ENCODE data around the gene ADM.

The ADM gene

DNA sequence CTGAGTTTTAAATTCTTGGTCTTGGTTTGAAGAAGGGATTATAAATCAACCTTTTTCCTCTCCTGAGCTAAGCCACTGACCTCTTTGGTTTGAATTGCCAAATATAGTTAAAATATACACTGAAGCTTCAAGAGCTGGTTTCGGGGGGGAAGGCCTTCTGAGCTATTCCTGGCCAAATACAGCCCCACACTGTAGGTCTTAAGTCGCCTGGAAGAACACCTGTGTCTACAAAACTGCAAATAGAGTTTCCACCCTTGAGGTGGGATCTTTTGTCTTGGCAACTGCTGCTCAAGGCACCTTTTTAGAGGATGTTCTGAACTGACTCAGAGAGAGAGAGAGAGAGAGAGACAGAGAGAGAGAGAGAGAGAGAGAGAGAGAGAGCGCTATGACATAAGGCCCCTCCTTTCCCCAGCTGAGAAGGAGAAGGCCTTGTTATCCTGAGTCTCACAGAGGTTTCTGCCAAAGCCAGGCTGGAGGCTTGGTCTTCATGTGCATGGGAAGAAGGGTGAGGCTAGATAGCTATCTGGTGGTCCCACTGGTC is 5.5 kb downstream of the ADM start:
- DNase-seq, result no peak

DNA sequence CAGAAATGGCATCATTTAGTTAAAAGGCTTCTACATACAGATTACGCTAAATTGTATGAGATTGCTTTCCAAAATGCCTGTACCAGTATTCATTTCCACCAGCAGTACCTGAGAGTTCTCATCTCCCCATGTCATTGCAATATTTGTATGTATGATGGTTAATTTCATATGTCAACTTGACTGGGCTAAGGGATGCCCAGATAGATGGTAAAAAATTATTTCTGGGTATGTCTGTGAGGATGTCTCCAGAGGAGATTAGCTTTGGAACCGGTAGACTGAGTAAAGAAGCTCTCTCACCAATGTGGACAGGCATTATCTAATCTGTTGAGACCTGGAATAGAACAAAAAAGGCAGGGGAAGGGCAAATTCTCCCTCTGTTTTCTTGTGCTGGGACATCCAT is 6.9 kb downstream of the ADM start:
- DNase-seq, result no peak

DNA sequence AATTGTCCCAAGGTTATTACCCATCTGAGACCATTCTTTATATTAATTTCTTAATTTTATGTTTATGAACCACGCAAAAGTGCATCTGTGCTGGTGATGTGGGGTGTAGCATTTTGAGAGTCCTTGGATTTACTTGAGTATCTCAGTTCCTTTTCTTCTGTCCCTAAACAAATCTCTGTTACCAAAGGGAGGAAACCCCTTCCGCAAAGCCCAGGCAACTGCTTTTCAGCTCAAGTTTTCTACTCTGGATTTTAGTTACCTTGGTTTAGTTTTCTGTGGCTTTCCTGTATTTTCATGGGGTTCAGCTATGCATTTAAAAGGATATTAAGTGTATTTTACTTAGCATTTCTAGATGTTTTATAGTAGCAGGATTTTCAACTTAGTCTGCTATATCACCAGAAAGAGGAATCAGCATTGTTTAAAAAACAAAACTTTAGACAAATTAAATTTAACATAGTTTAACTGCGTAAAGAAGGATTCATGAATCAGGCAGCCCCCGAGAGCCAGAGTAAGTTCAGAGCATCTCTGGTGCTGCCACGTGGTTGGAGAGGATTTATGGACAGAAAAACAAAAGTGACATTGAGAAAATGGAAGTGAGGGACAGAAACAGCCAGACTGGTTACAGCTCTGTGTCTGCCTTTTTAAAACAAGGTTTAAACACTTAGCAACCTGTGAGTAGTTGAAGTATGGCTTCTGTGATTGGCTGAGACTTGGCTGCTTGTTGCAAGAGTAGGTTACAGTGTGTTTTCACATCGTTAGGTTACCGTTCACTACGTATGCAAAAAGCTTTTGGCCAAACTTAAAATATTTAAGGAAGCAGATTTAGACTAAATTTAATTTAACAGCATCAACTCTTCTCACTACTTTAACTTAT is 9.6 kb downstream of the ADM start:
- DNase-seq, result no peak

- DNase-seq, result no peak
Measured at GRCh38 chr11:10315083-10315482, 10.2 kb downstream of the ADM start.

DNA sequence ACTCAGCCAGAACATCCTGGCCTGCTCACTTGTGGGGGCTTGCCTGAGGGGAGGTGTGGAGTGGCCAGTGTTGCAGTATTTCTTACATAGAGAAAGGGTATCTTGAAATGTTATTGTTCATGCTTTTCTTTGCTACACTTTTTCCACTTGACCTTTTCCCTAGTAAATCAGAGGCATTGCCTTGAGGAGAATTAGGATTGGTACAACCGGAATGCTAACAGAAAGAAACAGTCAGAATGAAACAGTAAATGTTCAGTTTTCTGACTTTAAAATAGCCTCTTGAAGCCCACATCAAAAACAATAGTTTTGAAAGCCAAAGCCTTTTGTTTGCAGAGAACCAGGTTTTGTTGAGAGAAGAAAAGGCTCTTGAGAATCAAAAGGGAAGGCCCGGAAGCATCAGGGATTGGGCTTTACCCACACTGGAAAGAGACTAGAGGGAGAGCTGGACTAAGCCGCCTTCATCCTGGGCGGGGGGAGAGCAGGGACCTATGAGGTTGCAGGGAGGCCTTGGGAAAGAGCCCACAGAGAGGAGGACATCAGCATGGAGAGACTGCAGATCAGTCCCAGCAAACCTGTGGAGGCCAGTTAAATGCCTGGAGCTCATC is 12.4 kb downstream of the ADM start:
- no peak for DNase-seq

DNA sequence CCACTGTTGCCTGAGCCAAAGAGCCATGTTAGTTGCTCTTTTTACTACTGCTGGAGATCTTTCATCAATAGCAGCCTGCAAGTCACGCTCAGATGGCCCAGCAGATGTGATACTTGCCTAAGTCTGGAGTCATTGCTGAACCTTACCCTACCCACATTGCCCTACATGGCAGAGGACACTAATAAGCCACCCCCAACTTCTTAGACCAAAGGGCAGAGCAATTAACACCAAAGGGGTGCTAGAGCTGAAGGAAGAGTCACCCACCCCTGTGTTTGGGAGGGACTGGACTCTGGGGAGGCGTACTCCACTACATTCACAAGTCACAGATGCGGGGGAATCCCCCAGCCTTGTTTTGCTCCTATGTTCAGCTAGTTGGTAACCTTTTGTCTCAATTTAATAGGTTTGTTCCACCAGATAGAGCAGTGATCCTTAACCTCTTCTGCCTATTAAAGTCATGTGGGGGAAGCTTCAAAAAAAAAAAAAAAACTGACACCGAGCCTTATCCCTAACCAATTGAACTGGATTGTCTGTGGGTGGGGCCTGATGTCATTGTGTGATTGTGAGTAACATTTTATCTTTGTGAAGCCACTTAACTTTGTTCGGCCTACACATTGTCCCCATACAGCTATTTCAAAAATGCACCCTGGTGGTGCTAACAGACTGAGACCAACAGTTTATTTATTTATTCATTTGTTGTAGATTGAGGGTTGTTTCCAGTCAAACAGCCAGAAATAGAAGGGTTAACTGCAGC is 13.1 kb downstream of the ADM start:
- no peak for DNase-seq

DNA sequence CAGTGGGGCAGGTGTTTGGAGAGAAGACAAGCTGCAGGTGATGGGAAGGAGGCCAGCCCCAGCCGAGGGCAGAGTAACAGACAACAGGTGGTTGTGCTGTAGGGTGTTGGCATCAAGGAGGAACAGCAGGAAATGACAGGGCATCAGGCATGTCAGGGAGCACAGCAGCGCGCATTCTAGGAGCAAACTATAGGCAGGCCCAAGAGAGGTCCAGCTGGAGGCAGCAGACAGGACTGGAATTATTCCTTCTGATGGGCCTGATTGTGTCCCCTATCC is 13.6 kb downstream of the ADM start:
- no peak for DNase-seq

DNA sequence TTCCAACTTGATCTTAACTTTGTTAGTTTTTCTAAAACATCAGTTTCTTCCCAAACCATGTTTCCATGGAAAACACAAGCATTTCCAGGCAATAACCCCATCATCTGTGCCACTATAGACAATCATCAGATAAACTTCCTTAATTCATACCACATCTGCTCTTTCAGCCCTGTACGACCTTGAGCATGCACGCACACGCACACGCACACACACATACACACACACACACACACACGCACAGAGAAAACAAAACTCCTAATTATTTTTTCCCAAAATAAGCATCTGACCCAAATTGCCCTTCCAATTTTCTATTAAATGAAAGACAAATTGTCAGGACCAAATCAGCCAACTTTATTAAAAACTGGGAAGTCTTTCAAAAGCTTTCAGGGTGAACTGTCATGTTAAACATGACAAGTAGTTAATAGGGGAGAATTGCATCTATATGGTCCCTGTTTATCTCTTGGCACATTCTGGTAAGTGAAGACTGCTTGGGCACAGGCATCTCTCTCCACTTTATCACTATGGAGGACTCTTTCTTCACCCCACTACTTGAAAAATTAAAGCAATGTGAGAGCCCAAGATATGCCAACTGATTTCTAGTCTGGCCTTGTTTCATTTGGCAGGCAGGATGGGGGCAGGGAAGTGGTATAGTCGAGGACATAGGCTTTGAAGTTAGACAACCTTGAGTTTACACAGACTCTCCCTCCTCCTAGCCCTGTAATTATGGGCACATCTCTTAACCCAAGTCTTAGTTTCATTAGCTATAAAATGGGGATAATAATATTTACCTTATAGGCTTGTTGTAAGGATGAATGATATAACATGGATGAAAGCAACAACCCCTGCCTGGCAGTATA is 15.1 kb downstream of the ADM start:
- DNase-seq, result no peak

DNA sequence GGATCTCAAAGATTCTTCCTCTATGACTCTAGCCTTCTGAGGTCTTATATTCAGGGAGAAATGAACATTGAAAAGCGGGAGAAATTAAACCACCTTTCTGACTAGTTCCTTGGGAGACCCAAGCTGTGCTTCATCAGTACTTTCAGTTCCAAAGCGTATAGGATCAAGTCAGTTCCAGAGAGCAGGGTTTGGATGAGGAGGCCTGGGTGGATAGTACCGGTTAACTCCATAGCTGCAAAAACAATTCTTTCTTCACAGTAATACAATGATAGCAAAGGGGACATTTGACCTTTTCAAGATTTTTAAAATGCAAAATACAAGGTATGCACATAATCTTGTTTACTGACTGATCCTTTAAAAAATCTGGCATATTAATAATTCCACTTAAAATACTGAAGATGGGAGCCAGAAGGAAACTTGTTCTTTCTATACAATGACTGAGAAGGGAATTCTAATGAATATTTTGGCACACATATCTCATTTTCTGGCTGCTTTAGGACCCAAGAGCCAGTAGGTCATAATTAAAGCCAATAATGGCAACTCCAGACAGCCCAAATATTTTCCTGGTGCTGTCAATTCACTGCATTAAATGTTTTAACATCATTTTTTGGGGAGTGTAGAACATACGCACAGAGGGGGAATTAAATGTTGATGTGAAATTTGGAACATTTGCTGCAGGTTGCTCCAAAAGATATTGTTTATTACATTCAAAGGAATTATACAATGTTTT is 16.0 kb downstream of the ADM start:
- no peak for DNase-seq

GRCh38 chr11:10322401-10322800 is 17.5 kb downstream of the ADM start:
- DNase-seq, result no peak

DNA sequence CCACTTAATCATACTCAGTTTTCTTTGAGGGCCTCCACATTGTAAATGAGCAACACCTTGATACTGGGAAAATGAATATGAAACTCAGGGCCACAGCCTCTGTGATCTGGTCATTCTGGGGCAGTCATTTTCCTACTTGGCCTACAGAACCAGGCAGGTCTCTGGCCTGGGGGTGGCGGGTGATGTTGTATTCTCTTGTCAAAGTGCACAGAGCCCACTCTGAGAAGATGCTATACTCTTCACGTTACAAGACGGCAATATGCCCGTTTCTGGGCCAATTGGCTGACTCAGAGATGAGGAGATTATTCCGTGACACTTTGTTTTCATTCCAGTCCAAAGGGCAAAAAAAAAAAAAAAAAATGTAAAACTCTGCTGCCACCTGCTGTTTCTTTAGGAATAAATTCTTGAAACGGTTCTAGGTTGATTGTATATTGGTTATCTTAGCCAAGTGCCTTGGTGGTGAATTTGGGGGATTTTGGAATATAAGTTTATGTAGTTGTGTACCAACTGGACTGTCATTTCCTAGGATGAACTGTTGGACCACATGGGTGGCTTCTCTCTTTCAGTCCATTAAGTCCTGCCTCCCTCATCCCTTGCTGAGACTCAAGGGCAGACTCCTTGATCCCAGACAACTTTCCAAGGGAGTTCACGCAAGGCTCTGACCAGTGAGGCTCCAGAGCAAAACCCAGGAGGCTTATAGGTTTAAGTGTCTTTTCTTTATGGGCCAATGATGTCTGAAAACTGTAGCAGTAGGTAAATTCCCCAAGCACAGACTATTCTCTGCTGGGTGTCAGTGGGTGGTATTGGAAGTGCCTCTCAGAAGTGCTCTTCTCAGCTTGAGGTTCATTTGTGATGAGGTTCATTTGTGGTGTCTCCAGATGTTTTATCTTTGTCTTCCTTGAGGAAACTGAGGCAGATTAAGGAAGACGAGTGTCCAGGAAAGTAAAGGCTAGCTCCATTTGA is 18.2 kb downstream of the ADM start:
- DNase-seq, result peak; percentile 43

GRCh38 chr11:10323793-10324170 is 18.9 kb downstream of the ADM start:
- no peak for DNase-seq

DNA sequence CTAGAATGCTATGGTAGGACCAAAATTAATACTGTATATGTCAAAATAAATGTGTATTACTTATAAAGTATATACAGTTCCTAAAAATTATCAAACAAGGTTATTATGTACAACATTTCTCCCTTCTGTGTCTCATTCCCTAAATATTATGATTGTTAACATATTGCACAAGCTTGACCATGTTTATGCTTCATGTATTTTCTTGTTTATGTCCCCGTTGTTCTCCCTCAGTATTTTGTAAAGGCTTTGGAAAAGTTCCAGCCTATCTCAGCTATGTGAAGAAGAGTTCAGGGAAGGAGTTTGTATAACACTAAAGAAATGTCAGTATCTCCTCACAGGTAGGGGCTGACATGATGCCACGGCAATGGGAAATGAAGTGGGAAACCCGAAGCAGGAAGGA is 19.6 kb downstream of the ADM start:
- no peak for DNase-seq

DNA sequence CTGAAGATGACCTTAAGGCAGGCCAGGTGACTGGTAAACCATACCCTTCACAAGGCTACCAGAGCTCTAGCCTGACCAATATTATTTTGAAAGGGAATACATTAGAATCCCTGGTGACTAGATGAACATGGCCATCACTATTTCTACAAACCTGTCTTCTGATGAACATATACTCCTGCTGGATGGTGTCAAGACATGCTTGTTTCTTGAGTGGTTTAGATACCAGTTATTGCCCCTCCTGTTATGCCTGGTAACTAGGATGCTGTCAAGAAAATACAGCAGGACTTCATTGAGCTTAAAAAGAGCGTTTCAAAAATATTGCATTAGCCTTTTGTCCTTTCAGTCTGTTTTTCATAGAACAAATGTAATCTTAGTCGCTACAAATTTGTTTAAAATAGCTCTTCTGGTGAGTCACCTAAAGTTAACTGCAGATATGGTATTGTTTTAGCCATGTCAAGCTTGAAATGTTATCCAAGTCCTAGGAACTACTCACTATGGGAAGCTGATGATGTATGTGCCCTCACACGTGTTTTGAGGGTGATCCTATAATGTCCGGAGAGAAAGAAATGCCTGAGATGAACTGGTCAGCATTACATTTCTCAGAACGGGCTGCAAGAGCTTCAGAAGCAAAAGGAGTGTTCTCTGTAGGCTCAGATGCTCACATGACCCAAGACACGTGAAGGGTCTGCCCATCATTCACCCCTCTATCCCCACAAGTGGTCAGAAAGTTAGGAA is 20.6 kb downstream of the ADM start:
- DNase-seq, result no peak

- no peak for DNase-seq
Measured at GRCh38 chr11:10326012-10326964, 21.4 kb downstream of the ADM start.

GRCh38 chr11:10327254-10327653 is 22.4 kb downstream of the ADM start:
- DNase-seq, result no peak

GRCh38 chr11:10328314-10329098 is 23.6 kb downstream of the ADM start:
- DNase-seq, result no peak

DNA sequence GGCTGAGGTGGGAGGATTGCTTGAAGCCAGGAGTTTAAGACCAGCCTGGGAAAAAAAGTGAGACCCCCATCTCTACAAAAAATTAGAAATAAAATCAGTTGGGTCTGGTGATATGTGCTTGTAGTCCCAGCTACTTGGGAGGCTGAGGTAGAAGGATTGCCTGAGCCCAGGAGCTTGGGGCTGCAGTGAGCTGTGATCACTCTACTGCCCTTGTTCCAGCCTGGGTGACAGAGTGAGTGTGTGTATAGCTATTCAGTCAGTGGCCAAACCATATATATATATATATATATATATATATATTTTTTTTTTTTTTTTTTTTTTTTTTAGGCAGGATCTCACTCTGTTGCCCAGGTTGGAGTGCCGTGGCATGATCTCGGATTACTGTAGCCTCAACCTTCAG is 24.5 kb downstream of the ADM start:
- no peak for DNase-seq

All from activated T-cell treated with anti-CD3 and anti-CD28 coated beads, Interleukin-2, amount 50 U/mL, for 1 hour (primary cell).